ENCODE results near the gene CDC42BPA.

- TF ChIP-seq CTCF (IDR thresholded peaks at IDR 0.05) (no peak), POLR2A (IDR thresholded peaks at IDR 0.05) (no peak)
Observed at GRCh38 chr1:227357171-227357926, 39.1 kb upstream of the CDC42BPA start.

Measured in lower leg skin (tissue), 3 donors.